Body of pancreas (tissue), 4 donors: ENCODE results near the gene FGD3.

ENCODE experiments used
- CTCF ChIP-seq, 7 experiments: fragments of 450-650 bp in 4 of 7; fragments of 200-600 bp in 3 of 7; sonication (generic) in 3 of 7; IDR thresholded peaks; one replicate each; pipeline ENCODE4 v1.5.1; 2016 to 2019; ENCODE audit warnings: antibody characterized with exemption in 7 of 7
- POLR2A ChIP-seq, 3 donors: fragments of 450-650 bp; IDR thresholded peaks; one replicate each; pipeline ENCODE4 v1.6.1; 2016; ENCODE audit warnings: antibody characterized with exemption in 3 of 3, mild to moderate bottlenecking in 2 of 3

- TF ChIP-seq CTCF (IDR thresholded peaks at IDR 0.05) (no peak), POLR2A (IDR thresholded peaks at IDR 0.05) (no peak)
Measured at GRCh38 chr9:92962846-92963245, 15.5 kb downstream of the FGD3 start.
